Mesodermal cell (in vitro differentiated cells): ENCODE results near the gene MCCC1.
"Not testable (repeated sequence)": the region's sequence is repeated elsewhere in the genome, so short reads cannot be mapped to it uniquely, and the experiment has no call there.

ENCODE experiments used
- H3K27ac ChIP-seq: 2 replicates; pipeline ENCODE4 v1.7.0; 2013; ENCODE audit warnings: mild to moderate bottlenecking, low read depth, low read length, moderate library complexity; ENCODE audit not compliant: severe bottlenecking
- H3K36me3 ChIP-seq: 2 replicates; pipeline ENCODE4 v1.7.1; 2013; ENCODE audit warnings: mild to moderate bottlenecking, low read length, moderate library complexity; ENCODE audit not compliant: control insufficient read depth, insufficient read depth
- H3K4me1 ChIP-seq: one replicate; pipeline ENCODE4 v1.7.1; 2013; ENCODE audit warnings: mild to moderate bottlenecking, low read length; ENCODE audit not compliant: insufficient read depth, control insufficient read depth, poor library complexity, severe bottlenecking
- H3K4me3 ChIP-seq: 2 replicates; pipeline ENCODE4 v1.7.0; 2013; ENCODE audit warnings: low read length, control low read depth, mild to moderate bottlenecking; ENCODE audit not compliant: insufficient read depth, poor library complexity, severe bottlenecking; ENCODE audit errors: extremely low read depth
- H3K9me3 ChIP-seq: 2 replicates; pipeline ENCODE4 v1.7.1; 2013; ENCODE audit warnings: mild to moderate bottlenecking, low read length, moderate library complexity; ENCODE audit not compliant: control insufficient read depth
- WGBS, 2 experiments: methylation state at CpG; one replicate each; pipeline ENCODE4 v1.1.5; 2013; ENCODE audit warnings: missing lambda C conversion rate in 2 of 2; ENCODE audit not compliant: insufficient coverage in 2 of 2; 5-methylcytosine and 5-hydroxymethylcytosine counted together

Gene MCCC1

GRCh38 chr3:183080628-183081027, 18.7 kb downstream of the MCCC1 start:
- H3K9me3 ChIP-seq: peaks cover 12% of the 10 kb centered on the region
- H3K4me1 ChIP-seq: no peaks in the 10 kb centered on the region
- H3K27ac ChIP-seq: no peak overlapping the region
- no peak overlapping the region for H3K4me3 ChIP-seq
- no peaks in the 10 kb centered on the region for H3K36me3 ChIP-seq
- 100% methylated on average over 1 of the region's 3 CpGs; no CpG with 5 or more reads in 1 of the 2 experiments for WGBS, 2 experiments

- WGBS, 2 experiments: 100% methylated on average over 1 of the region's 2 CpGs; no CpG with 5 or more reads in 1 of the 2 experiments
- Histone ChIP-seq H3K36me3 (no peaks in the 10 kb centered on the region), H3K27ac (no peak overlapping the region), H3K4me3 (no peak overlapping the region), H3K9me3 (peaks cover 12% of the 10 kb centered on the region), H3K4me1 (no peaks in the 10 kb centered on the region)
These were observed 24.4 kb downstream of the MCCC1 start for GRCh38 chr3:183074881-183075280.

- Histone ChIP-seq H3K36me3 (no peaks in the 10 kb centered on the region), H3K4me1 (no peaks in the 10 kb centered on the region), H3K27ac (peak overlapping the region; percentile 52), H3K4me3 (no peak overlapping the region), H3K9me3 (peaks cover 7% of the 10 kb centered on the region)
- WGBS, 2 experiments: 100% methylated on average over 1 of the region's 3 CpGs; no CpG with 5 or more reads in 1 of the 2 experiments
These were observed 25.0 kb downstream of the MCCC1 start for GRCh38 chr3:183074261-183074660.

- Histone ChIP-seq H3K4me1 (no peaks in the 10 kb centered on the region), H3K36me3 (no peaks in the 10 kb centered on the region), H3K4me3 (no peak overlapping the region), H3K27ac (peak overlapping the region; percentile 52), H3K9me3 (peaks cover 4% of the 10 kb centered on the region)
- 94 to 96% methylated on average over 4 to 5 of the region's 5 CpGs for WGBS, 2 experiments
These were observed 25.5 kb downstream of the MCCC1 start for GRCh38 chr3:183073839-183074238.

- Histone ChIP-seq H3K4me1 (no peaks in the 10 kb centered on the region), H3K9me3 (peaks cover 13% of the 10 kb centered on the region)
These were observed 28.4 kb downstream of the MCCC1 start for GRCh38 chr3:183070892-183071291.

GRCh38 chr3:183069086-183069485, 30.2 kb downstream of the MCCC1 start:
- Histone ChIP-seq H3K4me3 (no peak overlapping the region), H3K9me3 (peaks cover 13% of the 10 kb centered on the region), H3K27ac (no peak overlapping the region), H3K4me1 (no peaks in the 10 kb centered on the region), H3K36me3 (no peaks in the 10 kb centered on the region)
- no CpG with 5 or more reads among the region's 1 CpG for WGBS, 2 experiments

More at GRCh38 chr3:183070892-183071291, 28.4 kb downstream of the MCCC1 start:
- Histone ChIP-seq H3K27ac (no peak overlapping the region), H3K36me3 (no peaks in the 10 kb centered on the region), H3K4me3 (no peak overlapping the region)
- 86 to 100% methylated on average over 2 of the region's 6 CpGs for WGBS, 2 experiments

GRCh38 chr3:183066891-183067290, 32.4 kb downstream of the MCCC1 start:
- WGBS, 2 experiments: no CpG with 5 or more reads among the region's 2 CpGs
- H3K4me1 ChIP-seq, H3K36me3 ChIP-seq, H3K4me3 ChIP-seq, H3K27ac ChIP-seq: not testable (repeated sequence)
- peaks cover 13% of the 10 kb centered on the region for H3K9me3 ChIP-seq

GRCh38 chr3:183064475-183064874, 34.8 kb downstream of the MCCC1 start:
- Histone ChIP-seq H3K9me3 (peaks cover 13% of the 10 kb centered on the region), H3K4me1 (no peaks in the 10 kb centered on the region), H3K4me3 (no peak overlapping the region), H3K27ac (no peak overlapping the region), H3K36me3 (no peaks in the 10 kb centered on the region)
- WGBS, 2 experiments: 93% methylated on average over 30 to 35 of the region's 36 CpGs

GRCh38 chr3:183061391-183062172, 37.7 kb downstream of the MCCC1 start:
- 87% methylated on average over 3 to 6 of the region's 6 CpGs for WGBS, 2 experiments
- Histone ChIP-seq H3K36me3 (no peaks in the 10 kb centered on the region), H3K4me3 (no peak overlapping the region), H3K9me3 (peaks cover 4% of the 10 kb centered on the region), H3K4me1 (no peaks in the 10 kb centered on the region), H3K27ac (no peak overlapping the region)

- WGBS, 2 experiments: no CpG with 5 or more reads among the region's 2 CpGs
- Histone ChIP-seq H3K36me3 (no peaks in the 10 kb centered on the region), H3K27ac (no peak overlapping the region), H3K4me1 (no peaks in the 10 kb centered on the region), H3K9me3 (no peaks in the 10 kb centered on the region), H3K4me3 (no peak overlapping the region)
These were observed 40.9 kb downstream of the MCCC1 start for GRCh38 chr3:183058351-183058750.

GRCh38 chr3:183050706-183051105, 48.6 kb downstream of the MCCC1 start:
- Histone ChIP-seq H3K27ac (no peak overlapping the region), H3K4me3 (no peak overlapping the region), H3K9me3 (peaks cover 6% of the 10 kb centered on the region), H3K36me3 (peaks cover 4% of the 10 kb centered on the region), H3K4me1 (no peaks in the 10 kb centered on the region)
